Lung microvascular endothelial cell (primary cell): ENCODE data around the gene RPL22. TPM values are rescaled to one million over a fixed set of nuclear protein-coding genes. Genes with fewer than 3 reads are reported as not detected.

Experiments
- DNase-seq, 2 donors: peaks; one replicate each; pipeline versions ENCODE4 v3.0.0 to v3.0.0-alpha.2; 2010; ENCODE audit warnings: low read depth in 2 of 2
- total RNA-seq: library from RNA; depleted of rRNA; stranded (reverse); fragments of >200 nt; gene quantifications from 2 replicates; pipeline ENCODE4 v1.2.1, GENCODE V29; 2014

The RPL22 gene
- total RNA-seq, 1 donor from 2014 or later: 152 TPM

DNA sequence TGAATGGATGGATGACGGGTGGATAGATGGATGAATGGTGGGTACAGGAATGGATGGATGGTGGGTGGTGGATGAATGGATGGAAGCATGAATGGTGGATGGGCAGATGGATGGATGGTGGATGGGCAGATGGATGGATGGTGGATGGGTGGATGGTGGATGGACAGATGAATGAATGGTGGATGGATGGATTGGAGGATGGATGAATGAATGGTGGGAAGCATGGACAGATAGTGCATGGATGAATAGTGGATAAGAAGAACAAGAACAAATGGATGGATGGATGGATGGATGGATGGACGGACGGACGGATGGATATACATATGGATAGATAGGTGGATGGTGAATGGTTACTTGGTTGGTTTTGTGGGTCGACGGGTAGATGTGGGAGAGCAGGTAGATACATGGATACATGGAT lies 24.0 kb downstream of the RPL22 start:
- no peak for DNase-seq

DNA sequence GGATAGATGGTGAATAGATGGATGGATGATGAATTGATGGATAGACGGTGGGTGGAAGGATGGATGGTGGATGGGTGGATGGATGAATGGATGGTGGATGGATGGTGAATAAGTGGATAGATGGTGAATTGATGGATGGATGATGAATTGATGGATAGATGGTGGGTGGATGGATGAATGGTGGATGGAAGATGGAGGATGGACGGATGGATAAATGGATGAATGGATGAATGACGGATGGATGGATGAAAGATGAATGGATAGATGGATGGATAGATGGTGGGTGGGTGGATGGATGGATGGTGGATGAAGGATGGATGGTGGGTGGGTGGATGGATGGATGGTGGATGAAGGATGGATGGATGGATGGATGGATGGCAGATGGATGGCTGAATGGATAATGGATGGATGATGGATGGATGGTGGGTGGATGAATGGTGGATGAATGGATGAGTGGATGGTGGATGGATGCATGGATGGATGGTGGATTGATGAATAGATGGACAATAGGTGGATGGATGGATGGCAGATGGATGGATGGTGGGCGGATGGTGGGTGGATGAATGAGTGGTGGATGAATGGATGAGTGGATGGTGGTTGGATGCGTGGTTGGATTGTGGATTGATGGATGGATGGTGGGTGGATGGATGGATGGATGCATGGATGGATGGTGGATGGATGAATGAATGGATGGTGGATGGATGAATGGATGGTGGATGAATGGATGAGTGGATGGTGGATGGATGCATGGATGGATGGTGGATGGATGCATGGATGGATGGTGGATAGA lies 24.6 kb downstream of the RPL22 start:
- no peak for DNase-seq

DNA sequence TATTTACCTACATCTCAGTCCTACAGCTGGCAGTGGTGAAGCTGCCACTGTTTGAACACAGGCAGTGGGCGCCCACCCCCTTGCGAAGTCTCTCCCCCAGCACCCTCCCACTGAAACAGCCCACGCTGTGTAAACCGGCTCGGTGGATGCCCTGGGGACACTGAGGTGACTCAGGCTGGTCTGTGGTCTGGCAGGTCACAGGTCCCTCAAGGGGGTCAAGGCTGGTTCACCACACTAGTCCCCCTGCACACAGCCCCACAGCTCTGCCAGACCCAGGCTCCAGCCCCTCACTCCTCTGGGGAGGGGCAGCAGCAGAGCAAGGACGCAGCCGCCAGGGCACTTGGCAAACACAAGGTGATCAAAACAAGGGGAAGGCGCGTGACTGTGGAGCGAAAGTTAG lies 26.8 kb downstream of the RPL22 start:
- no peak for DNase-seq

DNA sequence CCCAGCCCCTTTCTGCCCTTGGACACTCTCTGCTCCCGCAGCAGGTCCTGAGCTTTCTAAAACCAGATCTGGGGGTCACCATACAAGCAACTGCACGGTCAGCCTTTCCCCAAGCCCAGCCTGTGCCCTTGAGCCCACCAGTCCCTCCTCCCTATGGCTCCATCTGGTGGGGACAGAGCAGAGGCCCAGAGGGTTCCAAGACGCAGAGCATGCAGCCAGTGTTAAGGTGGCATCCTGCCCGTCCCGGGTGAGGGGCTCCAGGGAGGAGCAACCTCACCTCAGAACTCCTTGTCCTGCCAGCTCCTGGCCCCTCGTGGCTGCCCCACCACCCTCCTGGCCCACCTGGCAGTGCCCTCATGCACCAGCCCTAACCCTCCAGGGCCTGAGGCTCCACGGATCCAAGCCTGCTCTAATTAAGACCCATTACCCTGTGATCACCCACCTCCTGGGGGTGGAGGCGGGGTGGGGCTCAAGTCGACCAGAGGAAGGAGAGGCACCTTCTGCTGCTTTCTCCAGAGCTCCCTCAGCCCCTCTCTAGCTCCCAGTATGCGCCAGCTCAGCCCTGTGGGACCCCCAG lies 27.8 kb downstream of the RPL22 start:
- DNase-seq: peak; percentile 38 to 44

DNA sequence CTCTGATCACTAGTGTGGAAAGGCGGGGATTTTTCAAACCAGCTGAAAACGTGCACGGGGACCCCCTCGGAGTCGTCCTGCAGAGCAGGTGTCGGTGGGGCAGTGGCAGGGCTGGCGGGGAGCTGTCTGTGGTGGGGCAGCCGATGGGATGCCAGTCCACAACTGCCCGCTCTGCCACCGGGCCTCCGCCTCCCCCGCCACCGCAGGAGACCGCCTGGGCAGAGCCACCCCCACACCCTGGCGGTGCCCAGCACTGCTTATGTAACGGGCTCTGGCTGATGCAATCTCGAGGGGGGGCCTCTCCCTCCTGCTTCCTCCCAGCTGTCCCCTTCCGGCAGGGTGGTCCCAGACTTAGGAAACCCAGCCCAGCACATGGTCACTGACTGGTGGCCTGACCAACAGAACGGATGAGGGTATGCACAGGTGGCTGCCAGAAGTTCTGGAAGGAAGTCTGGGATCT lies 28.6 kb downstream of the RPL22 start:
- DNase-seq: no peak

DNA sequence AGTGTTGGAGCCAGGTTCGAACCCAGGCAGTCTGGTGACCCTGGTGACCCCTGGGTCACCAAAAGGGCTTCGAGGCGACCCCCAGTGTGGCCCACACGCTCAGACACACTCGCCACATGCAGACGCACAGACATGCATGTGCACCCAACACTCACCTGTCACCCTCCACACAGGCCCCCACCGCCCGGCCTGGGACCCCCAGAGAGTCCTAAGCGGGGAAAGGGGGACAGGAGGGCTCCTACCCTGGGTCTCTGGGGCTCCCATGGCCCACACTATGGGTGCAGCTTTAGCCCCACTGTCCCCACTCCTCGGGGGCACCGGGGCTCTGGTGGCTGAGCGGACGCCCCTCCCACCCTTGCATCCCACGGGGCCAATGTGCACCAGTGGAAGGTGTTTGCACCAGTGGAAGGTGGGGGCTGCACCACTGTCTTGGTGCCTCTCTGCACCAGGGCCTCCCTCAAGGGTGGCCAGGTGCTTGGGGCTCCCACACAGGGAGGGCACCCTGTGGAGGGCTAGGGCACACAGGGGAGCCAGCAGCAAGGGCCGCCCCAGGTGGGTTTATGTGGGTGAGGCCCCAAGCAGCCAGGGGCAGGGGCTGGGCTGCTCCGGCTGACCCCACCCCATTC lies 29.2 kb downstream of the RPL22 start:
- no peak for DNase-seq

DNA sequence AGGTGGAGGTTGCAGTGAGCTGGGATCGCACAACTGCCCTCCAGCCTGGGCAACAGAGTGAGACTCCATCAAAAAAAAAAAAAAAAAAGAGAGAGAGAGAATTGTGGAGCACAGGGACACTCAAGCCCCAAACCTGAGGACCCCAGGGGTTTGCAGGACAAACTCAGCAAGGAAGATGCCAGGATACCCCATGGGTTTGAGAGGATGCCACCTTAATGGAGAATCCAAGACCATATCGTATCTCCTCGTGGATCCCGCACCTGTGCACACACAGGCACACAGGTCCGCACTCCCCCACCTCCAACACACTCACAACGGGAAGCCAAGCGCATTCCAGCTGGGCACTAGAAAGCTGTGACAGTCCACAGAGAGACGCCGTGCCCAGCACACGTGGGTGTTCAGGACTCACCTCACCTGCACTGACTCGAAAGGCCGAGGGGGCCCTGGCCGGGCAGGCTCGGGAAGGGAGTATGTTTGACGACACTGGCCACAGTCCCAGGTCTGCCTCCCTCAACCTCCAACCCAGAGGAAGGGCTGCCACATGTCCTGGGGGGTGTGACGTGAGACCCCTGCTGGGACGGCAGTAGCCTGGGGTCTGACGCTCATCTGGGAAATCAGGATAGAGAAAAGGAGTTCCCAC lies 30.3 kb downstream of the RPL22 start:
- DNase-seq: no peak

DNA sequence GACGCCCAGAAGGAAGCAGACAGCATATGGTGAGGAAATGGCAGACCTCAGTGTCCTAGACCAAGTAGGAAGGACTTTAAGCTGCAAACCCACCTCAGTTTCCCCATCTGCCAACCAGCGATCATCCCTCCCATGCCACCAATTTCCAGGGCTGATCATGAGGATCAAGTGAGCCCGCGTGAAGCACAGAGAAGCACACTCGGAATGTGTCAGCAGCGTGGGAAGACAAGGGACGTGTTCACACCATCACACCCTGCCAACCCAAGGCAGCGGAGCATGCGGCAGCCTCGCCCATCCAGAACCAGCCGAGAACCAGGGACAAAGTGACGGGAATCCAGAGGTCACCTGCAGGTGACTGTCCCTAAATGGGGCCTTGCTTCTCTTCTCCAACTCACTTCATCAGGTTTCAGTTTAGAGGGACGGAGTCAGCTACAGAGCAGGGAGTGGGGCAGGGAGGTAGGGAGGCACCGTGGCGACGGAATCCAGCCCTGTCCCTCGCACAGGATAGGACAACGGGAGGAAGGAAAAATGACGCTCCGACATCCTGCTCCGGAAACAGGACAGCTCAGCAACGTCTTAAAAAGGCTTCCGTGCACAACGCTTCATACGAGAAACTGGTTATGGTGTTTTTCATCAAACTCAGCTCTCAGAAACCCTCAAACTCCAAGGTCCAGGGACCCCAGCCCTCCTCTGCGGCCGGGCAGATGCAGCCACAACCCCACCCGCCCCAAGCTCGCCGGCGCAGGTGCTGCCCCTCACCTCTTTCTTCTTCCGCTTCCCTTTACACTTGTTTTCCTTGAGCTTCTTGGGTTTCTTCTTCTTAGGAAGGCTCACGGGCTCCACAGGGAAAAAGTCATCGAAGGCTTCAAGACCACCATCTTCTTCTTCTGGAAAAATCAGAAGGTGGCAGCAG lies 31.7 kb downstream of the RPL22 start:
- peak in 1 of 2 donors; percentile 41 for DNase-seq

DNA sequence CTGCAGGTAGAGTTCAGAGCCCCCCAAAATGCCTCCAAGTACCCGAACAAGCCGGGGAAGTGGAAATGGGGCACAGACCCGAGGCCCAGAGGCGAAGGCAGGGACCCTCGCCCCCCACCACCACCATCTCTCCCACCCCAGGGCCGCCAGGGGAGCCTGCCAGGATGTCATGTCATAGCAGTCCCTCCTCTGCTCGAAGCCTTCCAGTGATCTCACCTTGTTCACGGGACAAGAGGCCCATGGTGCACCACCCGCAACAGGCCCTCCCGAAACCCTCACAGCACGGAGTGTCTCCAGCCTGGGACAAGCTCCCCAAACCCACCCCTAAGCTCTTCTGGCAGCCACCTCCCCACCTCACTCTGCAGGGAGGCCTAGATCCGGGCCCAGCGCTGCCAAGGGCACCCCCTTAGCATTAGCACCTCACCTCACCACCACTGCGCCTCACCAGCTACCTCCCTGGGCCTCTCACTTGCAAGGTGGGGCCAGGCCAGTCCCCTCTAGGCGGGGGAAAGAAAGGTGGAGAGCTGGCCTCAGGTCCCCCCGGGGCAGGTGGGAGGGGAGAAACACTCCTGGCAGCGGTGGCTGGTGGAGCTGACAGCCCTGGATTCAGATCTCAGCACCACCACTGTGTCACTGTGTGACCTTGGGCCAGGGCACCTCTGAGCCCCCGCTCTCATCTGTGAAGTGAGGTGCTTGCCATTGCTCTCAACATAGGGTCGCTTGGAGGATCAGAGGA lies 32.6 kb downstream of the RPL22 start:
- DNase-seq: no peak

DNA sequence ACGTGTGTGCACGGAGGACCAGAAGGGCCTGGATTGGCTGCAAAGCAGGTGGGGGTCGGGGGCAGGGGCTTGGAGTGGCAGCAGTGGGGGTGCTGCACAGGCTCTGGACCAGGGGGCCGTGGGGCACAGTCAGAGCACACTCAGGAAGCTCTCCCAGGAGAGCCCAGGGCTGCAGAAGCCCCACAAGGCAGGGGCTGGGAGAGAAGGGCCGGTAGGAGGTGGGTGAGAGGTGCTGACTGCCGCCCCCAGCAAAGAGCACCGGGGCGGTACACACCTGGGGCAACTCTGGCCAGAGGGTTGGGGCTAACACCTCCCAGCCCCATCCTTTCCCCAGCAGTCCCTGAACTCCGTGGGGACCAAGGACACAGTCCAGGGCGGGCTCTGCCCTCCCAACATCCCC lies 33.2 kb downstream of the RPL22 start:
- no peak for DNase-seq

DNA sequence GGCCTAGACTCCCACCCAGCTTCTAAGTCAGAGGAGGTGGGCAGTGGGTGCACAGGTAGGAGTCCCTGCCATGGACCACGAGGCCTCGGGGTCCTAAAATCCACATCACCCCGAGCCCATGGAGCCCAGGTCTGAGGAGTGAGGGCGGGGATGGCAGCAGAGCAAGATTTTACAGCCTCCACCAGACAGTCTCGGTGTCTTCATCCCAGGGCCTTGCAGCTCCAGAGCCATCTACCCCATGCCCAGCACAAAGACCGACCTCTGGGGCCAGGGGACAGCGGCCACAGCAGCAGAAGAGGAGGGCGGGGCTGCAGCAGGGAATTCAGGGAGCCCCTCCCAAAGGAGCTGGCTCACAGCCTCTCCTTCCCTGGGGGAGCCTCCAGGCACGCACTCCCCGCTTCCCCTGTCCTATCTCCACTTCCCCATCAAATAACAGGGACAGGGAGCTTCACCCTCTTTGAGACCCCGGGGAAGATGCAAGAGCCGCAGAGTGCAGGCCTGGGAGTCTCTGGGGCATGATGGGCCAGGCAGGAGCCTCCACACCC lies 33.9 kb downstream of the RPL22 start:
- no peak for DNase-seq

DNA sequence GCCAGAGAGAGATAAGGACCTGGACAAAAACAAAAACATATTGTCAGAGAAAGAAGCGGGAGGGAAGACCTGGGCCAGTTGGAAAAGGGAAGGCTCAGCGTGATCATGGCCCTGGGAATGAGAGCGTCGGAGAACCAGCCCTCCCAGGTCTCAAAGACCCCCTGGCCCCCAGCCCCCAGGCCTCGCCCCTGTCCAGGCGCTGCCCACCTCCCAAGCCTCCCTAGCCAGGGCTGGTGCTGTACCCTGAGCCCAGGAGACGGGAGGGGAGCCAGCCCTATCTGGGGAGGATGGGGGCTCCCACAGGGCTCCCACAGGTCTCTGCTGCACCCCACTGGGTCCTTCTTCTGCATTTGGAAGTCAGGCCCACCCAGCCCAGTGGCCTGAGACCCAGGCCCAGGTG lies 34.4 kb downstream of the RPL22 start:
- DNase-seq: no peak

DNA sequence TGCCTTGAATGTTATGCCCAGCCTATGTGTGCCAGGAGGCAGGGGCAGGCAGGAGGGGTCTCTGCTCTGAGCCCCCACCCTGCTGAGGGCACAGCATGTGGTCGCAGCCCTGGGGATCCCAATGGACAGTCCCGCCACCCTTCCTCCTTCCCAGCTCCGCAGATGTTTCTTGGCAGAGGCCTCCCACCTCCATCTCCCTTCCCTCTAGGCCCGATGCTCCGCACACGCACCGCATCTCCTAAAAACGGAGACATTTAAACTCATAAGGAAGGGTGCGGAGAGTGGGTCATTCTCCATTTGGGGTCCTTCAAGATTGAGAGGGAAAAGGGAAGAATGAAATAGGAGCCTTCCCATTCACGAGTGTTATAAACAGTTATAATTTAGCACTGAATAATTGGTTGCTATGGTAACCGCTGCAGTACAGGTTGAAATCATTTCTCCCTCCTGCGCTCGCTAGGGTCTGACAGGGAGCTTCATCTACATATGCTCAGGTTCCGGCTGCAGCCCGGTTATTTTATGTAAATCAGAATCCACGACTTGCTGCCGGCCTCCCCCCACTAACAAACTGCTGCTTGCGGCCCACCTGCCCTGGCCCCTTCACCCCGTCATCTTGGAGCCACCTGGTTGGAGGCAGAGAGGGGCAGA lies 35.3 kb downstream of the RPL22 start:
- DNase-seq: no peak

DNA sequence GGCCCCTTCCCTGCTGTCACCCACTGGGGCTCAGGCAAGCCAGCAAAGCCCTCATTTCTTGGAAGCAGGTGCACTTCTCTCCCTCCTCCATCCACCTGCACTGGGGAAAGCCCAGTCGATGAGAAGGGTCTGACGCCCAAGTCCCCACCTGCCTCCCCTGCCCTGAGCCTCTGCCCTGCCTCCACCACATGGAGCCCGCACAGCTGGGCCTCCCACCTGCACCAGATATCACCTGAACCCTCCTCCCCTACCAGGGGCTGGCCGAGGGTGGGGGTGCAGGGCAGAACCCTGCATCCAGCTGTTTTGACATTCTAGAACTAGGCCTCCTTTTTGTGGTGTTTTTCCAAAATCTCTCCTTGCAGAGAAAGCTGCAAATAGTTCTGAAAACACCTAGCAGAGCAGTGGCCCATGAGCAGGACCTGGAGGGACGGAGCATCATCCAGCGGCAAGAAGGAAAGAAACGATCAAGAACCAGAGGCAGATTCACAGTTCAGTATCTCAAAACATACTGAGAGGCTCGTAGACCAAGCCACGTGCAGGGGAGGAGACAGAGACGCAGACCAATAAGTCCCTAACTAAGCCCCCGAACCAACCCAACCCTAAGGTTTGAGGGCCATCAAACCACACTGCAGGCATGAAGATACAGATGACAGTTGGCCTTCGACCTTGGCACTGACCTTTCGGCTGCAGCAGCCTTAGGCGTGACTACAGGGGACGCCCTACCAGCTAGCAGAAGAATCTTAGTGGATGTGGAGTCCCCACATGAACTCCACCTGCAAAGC lies 36.0 kb downstream of the RPL22 start:
- no peak for DNase-seq

DNA sequence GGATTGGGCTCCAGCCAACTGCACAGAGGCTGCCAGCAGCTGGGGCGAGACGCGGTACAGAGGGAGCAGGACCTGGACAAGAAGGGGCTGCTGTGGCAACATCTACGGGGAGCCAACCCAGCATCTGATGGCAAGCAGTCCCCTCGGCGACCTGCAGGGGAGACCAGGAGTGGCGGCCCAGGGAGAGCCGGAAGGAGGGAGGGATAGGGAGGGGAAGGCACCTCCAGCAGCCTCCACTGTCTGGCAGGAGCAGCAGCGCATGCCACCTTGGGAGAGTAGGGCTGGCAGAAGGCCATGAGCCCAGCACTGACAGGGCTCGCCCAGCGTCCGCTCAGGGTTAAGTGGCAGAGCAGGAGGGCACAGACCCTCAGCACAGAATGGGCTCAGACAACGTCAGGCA lies 36.6 kb downstream of the RPL22 start:
- DNase-seq: no peak

DNA sequence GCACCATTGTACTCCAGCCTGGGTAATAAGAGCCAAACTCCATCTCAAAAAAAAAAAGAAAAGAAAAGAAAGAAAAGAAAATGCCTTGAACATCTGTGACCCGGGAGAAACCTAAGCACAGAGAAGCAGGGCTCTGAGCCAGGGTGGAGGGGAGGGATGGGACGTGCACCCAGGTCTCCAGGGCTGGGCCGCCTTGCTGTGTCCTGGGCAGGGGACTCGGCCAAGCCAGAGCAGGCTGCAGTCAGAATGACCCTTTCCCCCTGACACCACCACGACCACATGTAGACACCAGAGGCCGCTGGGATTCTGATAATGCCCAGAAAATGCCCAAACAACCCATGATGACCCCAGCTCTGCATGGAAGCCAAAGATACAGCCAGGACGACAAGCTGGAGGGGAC lies 37.1 kb downstream of the RPL22 start:
- DNase-seq: no peak

DNA sequence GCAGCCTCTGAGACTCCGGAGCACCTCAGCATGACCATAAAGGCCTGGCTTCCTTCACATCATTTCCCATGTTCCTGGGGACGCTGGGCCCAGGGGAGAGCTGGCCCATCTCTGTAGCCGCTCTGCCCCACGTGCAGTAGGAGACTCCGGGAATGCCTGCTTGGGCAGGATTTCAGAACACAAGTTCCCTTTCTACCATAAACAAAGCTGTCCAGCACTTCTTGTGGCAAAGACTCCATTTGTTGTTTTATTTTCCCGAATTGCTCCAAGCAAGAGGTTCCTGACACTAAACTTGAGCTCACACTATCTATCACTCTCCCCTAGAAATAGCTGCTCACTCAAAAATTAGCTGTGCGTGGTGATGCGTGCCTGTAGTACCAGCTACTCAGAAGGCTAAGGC lies 41.2 kb downstream of the RPL22 start:
- DNase-seq: no peak

DNA sequence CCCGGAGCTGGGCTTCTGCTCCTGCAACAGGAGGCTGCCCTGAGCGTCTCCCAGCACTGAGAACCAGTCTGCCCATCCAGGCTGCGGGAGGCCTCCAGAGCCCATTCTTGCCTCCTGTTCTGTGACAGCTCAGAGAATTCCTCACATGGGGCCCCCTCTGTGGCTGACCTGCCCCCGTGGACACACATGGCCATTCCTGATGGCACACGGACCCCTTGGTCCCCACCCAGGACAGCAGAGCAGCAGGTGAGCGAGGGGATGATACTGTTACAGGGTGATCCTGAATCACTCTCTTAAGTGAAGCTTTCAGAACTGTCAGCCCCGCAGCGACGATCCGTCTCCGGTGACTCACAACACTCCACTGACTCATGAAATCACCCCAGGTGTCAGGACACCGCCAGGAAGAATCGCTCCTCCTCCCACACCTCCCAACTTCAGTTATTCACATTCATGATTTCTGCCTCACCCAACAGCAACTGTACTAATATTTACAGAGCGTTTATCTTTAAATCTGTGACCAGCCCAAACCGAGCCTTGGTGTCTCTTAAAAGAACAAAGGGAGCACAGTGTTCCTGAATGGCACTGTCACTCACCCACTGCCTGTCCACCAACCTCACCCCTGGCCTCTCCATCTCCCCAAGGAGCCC lies 41.7 kb downstream of the RPL22 start:
- DNase-seq: peak; percentile 12 to 32
